NCI-H1694 treated with DMSO at 0.1 percent for 48 hours (cell line): ENCODE measurements around the gene ACVR1C.

ENCODE experiments used
- DNase-seq: peaks from one replicate; lab custom pipeline; 2025; lab: John Stamatoyannopoulos, UW

ACVR1C gene

DNA sequence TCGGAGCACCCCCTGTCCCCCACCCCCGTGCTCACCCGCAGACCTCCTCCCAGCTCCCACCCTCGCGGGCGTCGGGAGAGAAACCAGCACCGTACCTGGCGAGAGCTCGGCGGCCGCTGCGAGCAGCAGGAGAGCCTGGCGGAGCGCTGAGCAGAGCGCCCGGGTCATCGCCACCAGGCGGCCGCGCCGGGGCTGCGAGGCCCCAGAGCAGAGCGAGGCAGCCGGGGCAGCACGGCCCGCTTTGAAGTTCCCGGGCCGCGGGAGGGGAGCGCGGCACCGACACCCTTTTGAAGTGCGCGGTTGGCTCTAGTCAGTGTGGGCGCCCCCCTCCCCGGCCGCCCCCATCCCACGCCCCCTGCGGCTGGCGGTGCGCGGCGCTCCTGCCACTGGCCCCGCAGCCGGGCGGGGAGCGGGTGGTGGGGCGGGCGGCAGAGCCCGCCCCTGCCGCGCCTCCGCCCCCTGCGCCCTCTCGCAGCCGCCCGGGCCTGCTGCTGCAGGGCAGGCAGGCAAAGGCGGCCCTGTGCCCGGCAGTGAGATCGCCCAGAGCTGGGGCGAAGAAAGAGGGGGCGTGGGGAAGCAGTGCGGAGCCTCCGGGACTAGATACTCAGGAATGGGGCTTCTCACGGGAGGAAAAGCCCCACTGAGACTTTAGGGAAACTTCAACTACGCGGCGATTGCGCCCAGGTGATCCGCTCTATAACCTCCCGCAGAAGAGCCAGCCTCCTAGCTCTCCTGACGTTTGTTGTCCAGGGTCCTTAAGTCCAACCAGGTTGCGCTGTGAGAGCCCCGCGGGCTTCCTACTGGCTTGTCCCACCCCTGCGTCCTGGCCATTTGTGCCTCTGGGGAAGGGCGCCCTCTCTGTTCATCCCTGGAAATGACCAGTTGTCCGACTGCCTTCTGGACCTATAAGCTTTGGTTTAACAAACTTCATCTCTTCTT, at the start of gene ACVR1C:
ACVR1C (minus strand) TSS at position 388 of the 939 bp plus-strand sequence; CDS start at position 168, 220 bp downstream.
- peak; percentile 76 for DNase-seq

DNA sequence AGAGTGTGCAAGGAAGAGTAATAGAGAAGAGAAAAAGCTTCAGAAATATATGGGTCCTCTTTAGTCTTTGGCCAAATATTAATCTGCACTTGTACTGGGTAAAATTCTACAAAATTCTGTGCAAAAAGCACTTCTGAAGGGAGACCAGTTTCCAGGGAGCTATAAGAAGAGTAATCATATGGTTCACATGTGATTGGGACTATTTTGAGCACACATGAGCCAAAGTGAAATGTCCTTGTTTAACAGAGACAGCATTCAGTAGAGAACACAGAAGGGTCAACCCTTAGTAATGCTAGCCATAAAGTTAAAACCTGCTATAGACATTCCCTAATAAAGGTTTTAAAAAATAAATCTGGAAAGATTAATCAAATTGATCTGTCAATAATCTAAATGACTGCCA, 49.3 kb upstream of the ACVR1C start:
- DNase-seq, result no peak

DNA sequence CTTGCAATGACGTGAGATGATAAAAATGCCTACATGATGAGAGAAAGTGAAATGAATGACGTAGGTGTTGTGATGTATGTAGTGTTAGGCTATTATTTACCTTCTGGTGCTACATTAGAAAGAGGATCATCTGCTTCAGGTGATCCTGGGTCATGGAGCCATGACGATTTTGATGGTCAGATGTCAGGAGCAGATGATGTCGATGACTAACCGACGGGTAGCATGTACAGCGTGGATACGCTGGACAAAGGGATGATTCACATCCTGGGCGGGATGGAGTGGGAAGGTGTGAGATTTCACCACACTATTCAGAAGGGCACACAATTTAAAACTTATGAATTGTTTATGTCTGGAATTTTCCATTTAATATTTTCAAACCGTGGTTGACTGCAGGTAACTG, 43.5 kb upstream of the ACVR1C start:
- DNase-seq, result no peak

DNA sequence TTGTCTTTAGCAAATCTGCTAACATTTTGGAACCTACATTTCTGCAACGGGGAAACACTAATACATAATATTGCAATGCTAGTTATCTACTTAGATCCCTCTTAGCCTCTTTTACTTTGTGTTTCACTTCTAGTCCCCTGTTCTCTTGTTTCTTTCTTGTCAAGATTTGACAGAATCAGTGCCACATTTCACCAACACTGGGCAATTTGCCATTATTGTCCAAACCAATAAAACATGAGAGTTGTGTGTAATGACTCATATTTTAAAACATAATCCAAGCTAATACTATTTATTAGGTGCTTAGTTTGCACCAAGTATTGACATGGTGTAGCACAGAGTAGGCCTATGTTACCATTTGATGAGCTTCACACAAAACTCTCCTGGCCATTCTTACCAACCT, 33.7 kb upstream of the ACVR1C start:
- DNase-seq, result no peak

DNA sequence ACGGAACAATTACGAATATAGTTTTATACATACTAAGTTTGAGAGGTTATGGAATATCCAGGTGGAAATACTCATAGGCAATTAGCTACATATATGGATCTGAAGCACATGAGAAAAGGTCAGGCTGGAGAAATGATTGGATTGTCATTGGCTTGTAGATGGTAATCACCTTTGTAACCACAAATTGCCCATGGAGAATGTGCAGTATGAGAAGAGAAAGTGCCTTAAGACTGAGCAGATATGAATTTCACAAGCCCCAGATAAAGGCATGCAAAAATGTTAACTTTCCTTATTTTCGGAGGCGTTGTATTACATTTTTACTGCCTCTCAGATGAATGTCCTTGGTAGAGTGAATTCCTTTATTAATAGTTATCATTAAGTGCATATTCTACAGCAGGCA, 33.1 kb upstream of the ACVR1C start:
- DNase-seq, result no peak

DNA sequence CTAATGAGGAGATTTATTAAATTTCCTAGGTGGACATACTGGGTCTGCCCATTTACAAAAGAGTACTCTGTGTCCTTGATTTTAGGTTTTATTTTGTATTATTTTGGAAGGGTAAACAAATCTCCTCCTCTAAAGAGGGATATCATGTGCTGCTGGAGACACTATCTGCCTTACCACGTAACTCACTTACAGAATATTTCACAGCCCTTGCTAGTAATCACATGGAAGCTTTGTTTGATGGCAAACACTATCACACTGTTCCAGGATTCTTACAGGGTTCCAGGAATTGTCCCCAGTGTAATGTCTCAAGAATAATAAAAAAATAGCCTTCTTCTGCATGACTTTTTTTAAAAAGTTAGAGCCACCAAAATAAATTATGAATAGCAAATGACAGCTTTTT, 29.2 kb upstream of the ACVR1C start:
- DNase-seq, result no peak

DNA sequence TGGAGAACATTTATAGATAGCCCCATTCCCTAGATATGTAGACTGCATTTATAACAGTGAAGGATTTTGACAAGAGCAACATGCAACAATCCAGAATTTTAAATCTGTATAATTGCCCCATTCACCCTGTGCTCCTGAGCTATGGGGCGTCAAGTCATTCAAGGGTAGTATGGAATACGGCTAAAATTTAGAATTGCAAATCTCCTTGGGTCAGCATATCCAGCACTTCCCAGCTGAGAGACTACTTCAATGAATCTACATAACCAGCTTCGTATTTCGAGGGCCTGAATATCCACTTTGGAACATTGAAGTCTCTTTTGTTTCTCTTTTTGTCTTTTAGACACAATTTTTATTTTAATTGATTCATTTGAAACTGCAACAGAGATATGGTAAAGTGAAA, 28.4 kb upstream of the ACVR1C start:
- DNase-seq, result no peak

DNA sequence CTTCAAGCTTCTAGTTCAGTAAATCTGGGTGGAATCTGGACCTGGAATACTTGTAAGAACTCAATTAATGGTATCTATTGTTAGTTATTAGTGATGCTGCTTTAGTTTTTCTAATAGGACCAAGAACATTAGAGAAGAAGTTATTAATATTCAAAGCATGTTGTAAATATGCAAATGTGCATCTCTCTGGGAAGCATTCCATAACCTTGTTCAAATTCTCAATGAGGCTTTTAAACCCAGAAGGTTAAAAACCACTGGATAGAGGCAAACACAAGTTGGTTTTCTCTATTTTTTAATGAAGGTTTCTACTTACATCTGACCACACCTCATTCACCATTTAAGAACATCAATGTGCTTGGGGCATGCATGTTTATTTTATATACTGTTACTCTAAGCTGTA, 16.1 kb upstream of the ACVR1C start:
- no peak for DNase-seq

DNA sequence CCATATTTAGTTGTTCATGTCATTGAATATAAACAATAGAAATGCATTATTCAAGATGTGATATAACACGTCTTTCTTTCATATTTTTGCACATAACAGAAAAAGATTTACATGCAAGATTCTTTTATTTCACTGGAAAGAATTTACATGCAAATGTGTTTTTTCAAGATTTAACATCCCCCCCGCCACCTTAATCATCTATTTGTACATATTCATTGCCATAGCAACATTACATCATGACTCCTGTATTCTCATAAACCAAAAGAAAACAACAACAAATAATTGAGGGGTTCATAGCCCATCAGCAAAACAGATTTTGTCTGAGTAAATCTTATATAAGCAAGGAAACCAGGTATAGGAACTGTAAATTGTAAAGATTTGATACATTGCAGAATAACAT, 3.2 kb upstream of the ACVR1C start:
- no peak for DNase-seq

DNA sequence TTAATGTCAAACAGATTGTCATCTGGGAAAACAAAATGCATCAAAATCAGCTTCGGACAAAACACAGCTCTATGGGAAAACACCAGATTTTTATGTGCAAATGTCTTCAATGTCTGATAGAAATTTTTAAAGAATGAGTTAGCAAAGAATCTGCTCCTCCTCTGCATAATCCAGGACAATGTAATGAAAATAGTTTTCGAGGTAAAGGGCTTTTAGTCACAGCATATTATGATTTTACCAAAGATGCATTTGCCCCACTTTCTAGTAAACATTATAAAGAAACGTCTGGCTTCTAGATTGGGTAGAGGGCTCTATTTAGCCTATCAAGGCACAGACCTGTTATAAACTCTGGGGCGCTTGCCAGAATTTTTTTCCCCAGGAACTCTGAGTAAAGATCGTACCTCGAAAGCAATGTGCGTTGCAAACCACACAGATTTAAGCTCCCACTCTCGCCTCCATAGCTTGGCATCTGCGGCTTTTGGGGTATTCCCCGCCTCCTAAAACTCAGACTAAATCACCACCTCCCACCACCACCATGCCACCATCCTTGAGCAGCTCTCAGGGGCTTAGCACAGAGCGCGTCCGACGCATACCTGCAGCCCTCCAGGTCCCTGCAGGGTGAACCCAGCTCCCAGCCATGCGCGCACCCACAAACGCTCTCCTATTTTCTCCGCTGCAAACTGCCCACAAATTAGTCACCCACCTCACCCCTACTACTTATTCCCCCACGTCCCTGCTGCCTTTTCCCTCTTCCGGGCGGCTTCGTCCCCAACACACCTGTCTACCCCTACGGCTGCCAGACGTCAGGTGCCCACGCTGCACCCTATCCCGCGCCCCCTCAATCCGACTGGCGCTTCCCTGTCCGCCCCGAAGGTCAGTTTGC, 829 bp downstream of the ACVR1C start:
- no peak for DNase-seq

DNA sequence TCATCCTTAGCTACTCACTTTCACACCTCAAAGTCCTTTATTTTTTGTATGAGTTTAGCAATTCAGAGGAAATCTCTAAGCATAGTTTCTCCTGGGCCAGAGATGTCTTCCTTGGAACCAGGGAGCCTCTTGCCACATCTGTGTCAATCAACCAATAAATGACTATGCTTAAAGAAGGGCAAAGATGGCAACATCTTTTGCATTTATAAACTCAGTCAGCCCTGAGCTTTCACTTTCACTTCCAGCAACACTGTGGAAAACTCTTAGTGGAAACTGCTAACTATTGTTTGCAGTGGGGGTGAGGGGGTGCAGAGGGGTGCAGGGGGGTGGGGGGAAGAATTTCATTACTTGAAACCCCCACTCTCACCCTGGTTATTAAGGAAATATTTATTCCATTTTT, 3.4 kb downstream of the ACVR1C start:
- no peak for DNase-seq

DNA sequence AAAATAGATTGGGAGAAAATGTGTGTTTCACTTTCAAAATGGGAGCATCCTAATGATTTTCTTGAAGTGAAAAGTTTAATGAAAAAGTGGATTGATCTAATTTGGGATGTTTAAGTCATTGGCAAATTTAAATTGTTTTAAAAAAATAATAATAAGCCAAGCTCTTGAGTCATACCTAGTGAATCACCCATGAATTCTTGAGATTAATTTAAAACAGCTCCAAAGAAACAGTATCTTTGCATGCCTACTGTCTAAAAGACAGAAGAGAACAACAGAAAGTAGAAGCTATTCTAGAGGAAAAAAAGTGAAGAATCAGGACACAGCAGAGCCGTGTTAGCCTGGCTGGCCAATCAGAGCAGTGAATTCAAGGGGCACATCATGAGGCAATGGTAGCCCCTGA, 7.7 kb downstream of the ACVR1C start:
- no peak for DNase-seq

DNA sequence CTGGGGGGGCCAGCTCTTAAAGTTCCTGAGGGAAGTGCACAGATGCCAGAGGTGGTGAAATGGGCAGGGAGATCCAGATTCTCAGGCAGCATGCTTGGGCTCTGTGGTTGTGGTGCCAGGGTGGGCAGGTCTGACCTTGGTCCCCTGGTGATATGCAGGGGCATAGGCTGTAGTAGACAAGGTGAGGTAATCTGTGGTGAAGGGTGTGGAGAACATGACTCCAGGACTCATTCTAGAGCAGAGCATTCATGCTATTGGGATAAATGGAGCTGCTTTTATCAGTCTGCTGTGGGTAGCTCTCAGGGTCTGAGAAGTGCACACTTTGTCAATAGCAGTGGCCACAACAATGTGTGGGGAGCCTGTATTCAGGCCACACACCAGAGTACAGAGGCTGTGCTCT, 16.9 kb downstream of the ACVR1C start:
- DNase-seq, result no peak

DNA sequence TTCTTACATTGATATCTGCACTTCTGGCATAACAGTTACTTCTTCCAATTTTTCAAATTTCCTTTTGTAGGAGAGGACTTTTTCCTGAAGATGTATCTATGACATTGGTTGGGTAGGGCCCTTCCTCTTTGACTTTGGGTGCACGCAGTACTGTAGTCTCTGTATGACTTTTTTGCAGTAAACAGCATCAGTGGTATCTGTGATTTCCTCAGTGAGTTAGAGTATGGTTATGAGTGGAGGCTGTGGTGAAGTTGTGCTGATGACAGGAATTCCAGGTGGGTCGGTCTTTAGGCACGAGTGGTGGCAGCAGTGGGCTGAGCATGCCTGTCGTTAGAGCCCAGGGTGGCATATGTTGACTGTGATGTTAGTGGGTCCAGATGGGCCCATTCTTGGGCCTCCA, 17.6 kb downstream of the ACVR1C start:
- no peak for DNase-seq

DNA sequence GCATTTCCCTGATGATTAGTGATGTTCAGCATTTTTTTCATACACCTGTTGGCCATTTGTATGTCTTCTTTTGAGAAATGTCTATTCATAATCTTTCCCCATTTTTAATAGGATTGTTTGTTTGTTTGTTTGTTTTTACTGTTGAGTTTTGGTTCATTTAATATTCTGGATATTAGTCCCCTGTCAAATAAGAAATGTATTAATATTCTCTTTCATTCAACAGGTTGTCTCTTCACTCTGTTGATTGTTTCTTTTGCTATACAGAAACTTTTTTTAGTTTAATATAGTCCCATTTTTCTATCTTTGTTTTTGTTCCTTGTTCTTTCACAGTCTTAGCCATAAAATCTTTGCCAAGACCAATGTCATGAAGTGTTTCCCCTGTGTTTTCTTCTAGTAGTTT, 22.1 kb downstream of the ACVR1C start:
- DNase-seq, result no peak

DNA sequence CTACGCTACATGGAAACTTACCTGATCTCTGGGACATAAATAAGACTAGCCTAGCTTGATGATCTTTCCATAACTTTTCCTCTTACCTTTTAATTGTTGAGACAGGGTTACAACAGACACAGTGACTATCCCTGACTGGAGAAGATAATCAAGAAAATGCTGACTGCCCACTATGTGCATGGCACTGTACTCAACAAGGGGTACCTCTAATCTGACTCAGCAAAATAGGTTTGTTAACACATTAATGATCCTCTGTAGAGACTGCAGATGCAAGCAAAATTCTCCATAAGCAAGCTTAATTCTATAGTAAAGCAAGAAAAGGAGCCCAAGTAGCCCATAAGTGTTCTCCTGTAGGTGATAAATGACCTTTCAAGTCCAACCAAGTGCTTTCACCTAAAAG, 25.5 kb downstream of the ACVR1C start:
- no peak for DNase-seq

DNA sequence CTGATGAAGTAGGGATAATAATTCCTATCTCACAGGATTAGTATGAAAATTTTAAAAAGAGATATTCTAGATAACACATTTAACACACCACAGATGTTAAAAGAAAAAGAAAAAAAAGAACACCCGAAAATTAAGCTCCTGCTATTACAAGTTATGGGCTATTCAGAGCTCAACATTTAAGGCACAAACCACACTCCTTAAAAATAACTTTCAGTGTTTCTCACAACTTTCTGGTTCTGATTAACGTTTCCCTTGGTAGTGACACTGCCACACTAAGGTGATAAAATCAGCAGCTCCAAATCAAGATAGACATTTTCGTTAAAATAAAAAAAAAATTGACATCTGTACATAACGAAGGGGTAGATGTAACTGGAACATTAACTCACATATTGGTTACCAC, 26.9 kb downstream of the ACVR1C start:
- DNase-seq, result no peak

DNA sequence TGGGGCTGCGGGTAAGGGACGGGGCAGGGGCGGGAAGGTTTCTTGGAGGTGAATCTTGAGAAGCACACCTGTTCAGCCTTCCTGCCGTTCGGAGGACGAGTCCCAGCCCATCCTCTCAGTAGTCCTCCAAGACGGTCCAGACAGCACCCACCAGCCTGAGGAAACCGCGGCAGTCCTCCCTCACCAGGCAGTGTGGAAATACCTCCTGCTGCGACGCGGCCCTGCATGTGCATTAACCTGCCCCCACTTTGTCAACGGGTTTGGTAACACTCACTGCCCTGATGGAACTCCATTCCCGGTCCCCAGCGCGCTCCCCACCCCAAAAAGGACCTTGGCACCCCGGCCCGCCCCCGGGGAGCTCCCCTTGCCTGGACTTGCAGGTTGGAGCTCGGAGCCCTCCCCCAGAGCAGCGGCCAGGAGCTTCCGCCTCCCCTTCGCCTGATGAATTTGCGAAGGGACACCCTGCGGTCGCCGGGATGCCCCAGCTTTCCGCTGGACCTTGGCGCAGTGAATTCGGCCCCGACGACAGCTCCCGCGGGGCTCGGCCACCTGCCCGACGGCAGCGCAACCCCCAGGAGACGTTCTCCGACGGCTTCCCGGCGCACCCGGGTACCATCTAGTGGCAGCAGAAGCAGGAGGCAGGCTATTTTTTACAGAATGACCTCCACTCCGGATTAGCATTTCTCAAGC, 31.5 kb downstream of the ACVR1C start:
- no peak for DNase-seq

DNA sequence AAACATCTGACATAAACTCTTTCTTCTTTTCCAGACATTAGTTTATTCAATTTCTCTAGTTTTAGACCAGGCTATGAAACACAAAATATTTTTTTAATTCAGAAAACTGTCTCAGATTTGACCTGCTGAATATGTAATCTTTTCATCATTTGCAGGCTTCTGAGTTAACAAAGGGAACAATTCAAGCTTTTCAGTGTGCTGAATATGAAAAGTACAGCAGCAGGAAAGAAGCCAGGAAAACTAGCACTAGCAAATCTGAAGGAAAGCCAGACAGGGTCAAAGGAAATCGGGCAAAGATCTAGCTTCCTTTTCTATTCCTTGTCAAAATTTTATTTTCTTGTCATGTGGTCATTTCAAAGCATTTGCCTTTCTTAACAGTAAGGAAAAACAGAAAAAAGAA, 35.3 kb downstream of the ACVR1C start:
- no peak for DNase-seq

DNA sequence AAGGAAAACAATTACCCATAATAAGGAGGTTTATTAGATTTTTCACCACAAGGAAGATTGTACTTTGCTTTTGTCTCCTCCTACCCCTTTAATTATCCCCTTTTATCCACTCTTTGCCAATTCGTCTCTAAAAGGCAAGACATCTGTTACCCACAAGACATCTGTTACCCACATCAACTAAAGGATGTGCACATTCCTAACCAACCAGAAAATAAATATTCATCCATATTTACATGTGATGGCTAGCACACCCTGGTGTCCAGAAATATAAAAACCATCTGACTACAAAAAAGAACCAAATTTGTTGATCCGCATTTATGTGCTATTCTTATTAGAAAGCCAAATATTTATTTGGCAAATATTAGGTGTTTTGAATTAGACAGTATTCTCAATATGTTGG, 35.7 kb downstream of the ACVR1C start:
- peak; percentile 47 for DNase-seq

DNA sequence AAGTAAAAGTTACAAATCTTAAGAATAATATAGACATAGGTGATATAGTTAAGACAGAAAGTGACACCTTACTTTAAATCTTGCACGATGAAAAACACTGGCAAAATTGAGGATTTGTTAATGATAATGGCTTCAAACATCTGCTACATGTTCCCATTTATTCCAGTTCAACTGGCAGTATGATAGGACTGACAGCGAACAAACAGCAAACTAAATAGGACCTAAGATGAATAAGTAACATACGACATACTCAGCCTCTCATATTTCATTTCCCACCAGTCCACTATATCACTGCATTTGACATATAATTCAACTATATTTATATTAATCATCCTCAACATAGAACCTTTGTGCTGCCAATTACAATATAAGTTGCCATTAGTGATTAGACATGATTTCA, 36.3 kb downstream of the ACVR1C start:
- DNase-seq, result peak; percentile 17

DNA sequence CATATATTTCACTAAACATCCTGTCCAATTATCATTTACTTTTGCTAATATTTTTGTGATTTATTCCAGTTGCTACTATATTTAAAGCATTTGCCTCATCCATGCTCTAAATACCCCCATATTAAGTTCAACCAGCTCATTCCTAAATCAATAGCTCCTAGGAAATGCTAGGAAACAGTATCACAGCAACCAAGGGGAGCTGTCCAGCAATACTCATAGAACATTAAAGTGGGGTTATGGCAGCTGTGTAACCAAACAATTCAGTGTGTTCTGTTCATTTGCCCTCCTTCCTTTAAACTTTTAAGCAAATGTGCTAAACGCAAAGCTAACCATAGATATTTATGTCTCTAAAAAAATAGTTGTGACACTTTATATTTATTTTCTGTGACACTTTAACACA, 41.1 kb downstream of the ACVR1C start:
- DNase-seq, result no peak

DNA sequence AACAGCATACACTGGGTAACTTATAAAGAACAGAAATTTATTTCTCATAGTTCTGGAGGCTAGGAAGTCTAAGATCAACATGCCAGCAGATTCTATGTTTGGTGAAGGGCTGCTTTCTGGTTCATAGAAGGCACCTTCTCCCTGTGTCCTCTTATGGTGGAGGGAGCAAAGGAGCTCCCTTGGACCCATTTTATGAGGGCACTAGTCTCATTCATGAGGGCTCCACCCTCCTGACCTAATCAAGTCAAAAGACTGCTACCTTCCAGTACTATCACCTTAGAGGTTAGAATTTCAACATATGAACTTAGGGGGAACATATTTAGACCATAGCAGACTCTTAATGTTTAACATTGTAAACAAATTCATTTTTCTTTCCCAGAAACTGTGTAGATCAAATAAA, 54.5 kb downstream of the ACVR1C start:
- DNase-seq, result no peak
